HG03521 (cell line): Measurements from ENCODE around the gene SLFN12.
"Not testable (repeated sequence)": the region's sequence is repeated elsewhere in the genome, so short reads cannot be mapped to it uniquely, and the experiment has no call there.

Experiments used
- ATAC-seq: cut with Tn5 transposase; IDR thresholded peaks from one replicate; pipeline ENCODE4 v1.9.1; 2021; ENCODE audit warnings: mild to moderate bottlenecking, moderate library complexity; ENCODE audit not compliant: unreplicated experiment

SLFN12 gene

GRCh38 chr17:35414707-35415106 lies 17.6 kb downstream of the SLFN12 start:
- not testable (repeated sequence) for ATAC-seq

GRCh38 chr17:35414247-35414646 lies 18.1 kb downstream of the SLFN12 start:
- no peak for ATAC-seq

GRCh38 chr17:35407531-35407930 lies 24.8 kb downstream of the SLFN12 start:
- no peak for ATAC-seq

- ATAC-seq, result no peak
These were observed 25.7 kb downstream of the SLFN12 start for GRCh38 chr17:35406568-35406967.

- ATAC-seq, result no peak
These were observed 27.9 kb downstream of the SLFN12 start for GRCh38 chr17:35404360-35404759.

- ATAC-seq, result not testable (repeated sequence)
These were observed 38.5 kb downstream of the SLFN12 start for GRCh38 chr17:35393783-35394182.

- ATAC-seq, result no peak
These were observed 41.6 kb downstream of the SLFN12 start for GRCh38 chr17:35390663-35391062.

- ATAC-seq, result no peak
These were observed 42.1 kb downstream of the SLFN12 start for GRCh38 chr17:35390156-35390555.

- no peak for ATAC-seq
These were observed 44.8 kb downstream of the SLFN12 start for GRCh38 chr17:35387496-35387895.

GRCh38 chr17:35377706-35378105 lies 54.6 kb downstream of the SLFN12 start:
- ATAC-seq, result no peak

- ATAC-seq, result no peak
These were observed 55.2 kb downstream of the SLFN12 start for GRCh38 chr17:35377068-35377467.

- no peak for ATAC-seq
These were observed 56.1 kb downstream of the SLFN12 start for GRCh38 chr17:35376245-35376644.

- ATAC-seq, result no peak
These were observed 57.4 kb downstream of the SLFN12 start for GRCh38 chr17:35374766-35375344.

GRCh38 chr17:35373984-35374765 lies 58.1 kb downstream of the SLFN12 start:
- ATAC-seq, result no peak

GRCh38 chr17:35373534-35373983 lies 58.7 kb downstream of the SLFN12 start, which contains the start of gene SLFN11:
Gene SLFN11 (minus strand): TSS chr17:35373621. CDS start chr17:35363807, 9,814 bp downstream.
- ATAC-seq, result peak; percentile 44

- ATAC-seq, result peak; percentile 18
These were observed 59.3 kb downstream of the SLFN12 start for GRCh38 chr17:35372846-35373533.

- no peak for ATAC-seq
These were observed 60.4 kb downstream of the SLFN12 start for GRCh38 chr17:35371934-35372333.

GRCh38 chr17:35368081-35368830 lies 64.0 kb downstream of the SLFN12 start:
- ATAC-seq, result peak; percentile 89

- ATAC-seq, result no peak
These were observed 71.3 kb downstream of the SLFN12 start for GRCh38 chr17:35361027-35361426.
